HUES48 (cell line): ENCODE measurements around the gene NPSR1.

Experiments used
- H3K27ac ChIP-seq: one replicate; pipeline ENCODE4 v1.7.0; 2013; ENCODE audit warnings: low read depth, low read length, inconsistent platforms
- H3K27me3 ChIP-seq: 2 replicates; pipeline ENCODE4 v1.6.1; 2013; ENCODE audit warnings: mild to moderate bottlenecking, low read length; ENCODE audit not compliant: control insufficient read depth, insufficient read depth
- H3K36me3 ChIP-seq: 2 replicates; pipeline ENCODE4 v1.6.1; 2013; ENCODE audit warnings: low read length; ENCODE audit not compliant: control insufficient read depth, insufficient read depth
- H3K4me1 ChIP-seq: 2 replicates; pipeline ENCODE4 v1.6.1; 2013; ENCODE audit warnings: mild to moderate bottlenecking, low read length; ENCODE audit not compliant: control insufficient read depth, insufficient read depth
- H3K4me3 ChIP-seq: 2 replicates; pipeline ENCODE4 v1.5.1; 2013; ENCODE audit warnings: mild to moderate bottlenecking, low read depth, low read length
- H3K9ac ChIP-seq: 2 replicates; pipeline ENCODE4 v1.6.1; 2013; ENCODE audit warnings: mild to moderate bottlenecking, low read depth, low read length, moderate library complexity
- H3K9me3 ChIP-seq: 2 replicates; pipeline ENCODE4 v1.6.1; 2013; ENCODE audit warnings: low read length; ENCODE audit not compliant: control insufficient read depth, insufficient read depth

The NPSR1 gene

GRCh38 chr7:34747867-34748727, 90.1 kb downstream of the NPSR1 start:
- no peaks in the 10 kb centered on the region for H3K9me3 ChIP-seq
- no peaks in the 10 kb centered on the region for H3K4me1 ChIP-seq
- H3K27ac ChIP-seq = no peak overlapping the region
- no peaks in the 10 kb centered on the region for H3K36me3 ChIP-seq
- no peak overlapping the region for H3K4me3 ChIP-seq
- no peaks in the 10 kb centered on the region for H3K27me3 ChIP-seq
- no peak overlapping the region for H3K9ac ChIP-seq

GRCh38 chr7:34748728-34749089, 90.7 kb downstream of the NPSR1 start:
- H3K27ac ChIP-seq = no peak overlapping the region
- H3K4me1 ChIP-seq = no peaks in the 10 kb centered on the region
- H3K9ac ChIP-seq = no peak overlapping the region
- H3K9me3 ChIP-seq = no peaks in the 10 kb centered on the region
- H3K36me3 ChIP-seq = no peaks in the 10 kb centered on the region
- H3K27me3 ChIP-seq = no peaks in the 10 kb centered on the region
- H3K4me3 ChIP-seq = no peak overlapping the region

- H3K36me3 ChIP-seq = no peaks in the 10 kb centered on the region
- no peaks in the 10 kb centered on the region for H3K4me1 ChIP-seq
- H3K27me3 ChIP-seq = no peaks in the 10 kb centered on the region
- no peaks in the 10 kb centered on the region for H3K9me3 ChIP-seq
- H3K4me3 ChIP-seq = no peak overlapping the region
- H3K27ac ChIP-seq = no peak overlapping the region
- H3K9ac ChIP-seq = no peak overlapping the region
Measured at GRCh38 chr7:34749446-34749845, 91.4 kb downstream of the NPSR1 start.

- H3K4me1 ChIP-seq = no peaks in the 10 kb centered on the region
- no peaks in the 10 kb centered on the region for H3K27me3 ChIP-seq
- H3K36me3 ChIP-seq = no peaks in the 10 kb centered on the region
- H3K9me3 ChIP-seq = no peaks in the 10 kb centered on the region
- no peak overlapping the region for H3K9ac ChIP-seq
- H3K27ac ChIP-seq = no peak overlapping the region
- H3K4me3 ChIP-seq = no peak overlapping the region
Measured at GRCh38 chr7:34750209-34750608, 92.2 kb downstream of the NPSR1 start.

GRCh38 chr7:34750636-34751035, 92.6 kb downstream of the NPSR1 start:
- Histone ChIP-seq H3K36me3 (no peaks in the 10 kb centered on the region), H3K4me1 (no peaks in the 10 kb centered on the region), H3K4me3 (no peak overlapping the region), H3K27me3 (no peaks in the 10 kb centered on the region), H3K27ac (no peak overlapping the region), H3K9me3 (no peaks in the 10 kb centered on the region), H3K9ac (no peak overlapping the region)

GRCh38 chr7:34751725-34752643, 94.0 kb downstream of the NPSR1 start:
- Histone ChIP-seq H3K4me1 (peaks cover 2% of the 10 kb centered on the region; the same call in 1 of the 2 replicates), H3K36me3 (no peaks in the 10 kb centered on the region), H3K27ac (peak overlapping the region; percentile 12), H3K9ac (no peak overlapping the region), H3K9me3 (no peaks in the 10 kb centered on the region), H3K4me3 (no peak overlapping the region), H3K27me3 (no peaks in the 10 kb centered on the region)

- H3K27me3 ChIP-seq = no peaks in the 10 kb centered on the region
- peaks cover 2% of the 10 kb centered on the region; the same call in 1 of the 2 replicates for H3K4me1 ChIP-seq
- no peak overlapping the region for H3K4me3 ChIP-seq
- no peak overlapping the region for H3K9ac ChIP-seq
- H3K9me3 ChIP-seq = no peaks in the 10 kb centered on the region
- H3K36me3 ChIP-seq = no peaks in the 10 kb centered on the region
- no peak overlapping the region for H3K27ac ChIP-seq
Measured at GRCh38 chr7:34752929-34753328, 94.9 kb downstream of the NPSR1 start.

- H3K27me3 ChIP-seq = no peaks in the 10 kb centered on the region
- H3K4me3 ChIP-seq = no peak overlapping the region
- H3K36me3 ChIP-seq = no peaks in the 10 kb centered on the region
- no peak overlapping the region for H3K9ac ChIP-seq
- no peak overlapping the region for H3K27ac ChIP-seq
- peaks cover 2% of the 10 kb centered on the region; the same call in 1 of the 2 replicates for H3K4me1 ChIP-seq
- H3K9me3 ChIP-seq = no peaks in the 10 kb centered on the region
Measured at GRCh38 chr7:34755008-34755407, 97.0 kb downstream of the NPSR1 start.

- H3K9ac ChIP-seq = no peak overlapping the region
- H3K27ac ChIP-seq = no peak overlapping the region
- H3K27me3 ChIP-seq = no peaks in the 10 kb centered on the region
Measured at GRCh38 chr7:34756025-34756437, 98.0 kb downstream of the NPSR1 start.

GRCh38 chr7:34756691-34757090, 98.7 kb downstream of the NPSR1 start:
- Histone ChIP-seq H3K9me3 (no peaks in the 10 kb centered on the region), H3K27ac (no peak overlapping the region), H3K4me1 (peaks cover 2% of the 10 kb centered on the region; the same call in 1 of the 2 replicates), H3K36me3 (no peaks in the 10 kb centered on the region), H3K4me3 (no peak overlapping the region), H3K27me3 (no peaks in the 10 kb centered on the region), H3K9ac (no peak overlapping the region)

More at GRCh38 chr7:34756025-34756437, 98.0 kb downstream of the NPSR1 start:
- H3K9me3 ChIP-seq = no peaks in the 10 kb centered on the region
- peaks cover 2% of the 10 kb centered on the region; the same call in 1 of the 2 replicates for H3K4me1 ChIP-seq
- H3K4me3 ChIP-seq = no peak overlapping the region
- H3K36me3 ChIP-seq = no peaks in the 10 kb centered on the region
